Measurements from ENCODE around the gene UBE2Q2.
"Not testable (repeated sequence)": the region's sequence is repeated elsewhere in the genome, so short reads cannot be mapped to it uniquely, and the experiment has no call there.

UBE2Q2 gene

GRCh38 chr15:75861750-75862402, 18.6 kb downstream of the UBE2Q2 start:
- H3K4me3 ChIP-seq (ENCODE audit: low read depth, low read length) = no peak overlapping the region
- DNase-seq (ENCODE audit: low read depth, low spot score) = no peak
- ChIA-PET CTCF (interaction anchor here (0.9 kb wide), 1 partner anchor 8 kb away, joined by 4 read pairs; no protein-coding TSS in a partner anchor), POLR2A (interaction anchor here (0.7 to 0.8 kb wide), 2 partner anchors 18 to 133 kb away, joined by 3 read pairs; no protein-coding TSS in a partner anchor)
- no peak for TF ChIP-seq CTCF (IDR thresholded peaks at IDR 0.05; ENCODE audit: insufficient read depth, low read length, missing control alignments)

- ChIA-PET CTCF (interaction anchor here (0.9 kb wide), 1 partner anchor 9 kb away, joined by 4 read pairs; no protein-coding TSS in a partner anchor), POLR2A (no interaction called here)
- no peak for TF ChIP-seq CTCF (IDR thresholded peaks at IDR 0.05; ENCODE audit: insufficient read depth, low read length, missing control alignments)
- no peak for DNase-seq (ENCODE audit: low read depth, low spot score)
- no peak overlapping the region for H3K4me3 ChIP-seq (ENCODE audit: low read depth, low read length)
These were observed 19.5 kb downstream of the UBE2Q2 start for GRCh38 chr15:75862796-75863195.

- POLR2A ChIA-PET = no interaction called here
- TF ChIP-seq CTCF (IDR thresholded peaks at IDR 0.05; ENCODE audit: insufficient read depth, low read length, missing control alignments) = no peak
- no peak overlapping the region for H3K4me3 ChIP-seq (ENCODE audit: low read depth, low read length)
- CTCF ChIA-PET = interaction anchor here (0.6 kb wide), 1 partner anchor 31 kb away, joined by 3 read pairs; no protein-coding TSS in a partner anchor
- DNase-seq (ENCODE audit: low read depth, low spot score) = no peak
These were observed 21.2 kb downstream of the UBE2Q2 start for GRCh38 chr15:75864213-75865059.

GRCh38 chr15:75866045-75866444, 22.8 kb downstream of the UBE2Q2 start:
- H3K4me3 ChIP-seq (ENCODE audit: low read depth, low read length); DNase-seq (ENCODE audit: low read depth, low spot score); POLR2A ChIA-PET: not testable (repeated sequence)
- CTCF ChIA-PET = interaction anchor here (1.4 kb wide), 1 partner anchor 10 kb away, joined by 3 read pairs; no protein-coding TSS in a partner anchor

- POLR2A ChIA-PET = no interaction called here
- DNase-seq (ENCODE audit: low read depth, low spot score) = no peak
- CTCF ChIA-PET = interaction anchor here (1.5 kb wide), 1 partner anchor 13 kb away, joined by 3 read pairs; no protein-coding TSS in a partner anchor
- no peak overlapping the region for H3K4me3 ChIP-seq (ENCODE audit: low read depth, low read length)
- no peak for TF ChIP-seq CTCF (IDR thresholded peaks at IDR 0.05; ENCODE audit: insufficient read depth, low read length, missing control alignments)
These were observed 23.7 kb downstream of the UBE2Q2 start for GRCh38 chr15:75866916-75867315.

GRCh38 chr15:75867449-75867848, 24.2 kb downstream of the UBE2Q2 start:
- TF ChIP-seq CTCF (IDR thresholded peaks at IDR 0.05; ENCODE audit: insufficient read depth, low read length, missing control alignments) = no peak
- no peak for DNase-seq (ENCODE audit: low read depth, low spot score)
- CTCF ChIA-PET = interaction anchor here (1.5 kb wide), 1 partner anchor 12 kb away, joined by 3 read pairs; no protein-coding TSS in a partner anchor
- no peak overlapping the region for H3K4me3 ChIP-seq (ENCODE audit: low read depth, low read length)
- POLR2A ChIA-PET = no interaction called here

All from AG04449 (cell line).